ENCODE results near the gene BMF.

- TF ChIP-seq EZH2 (IDR thresholded peaks at IDR 0.05; ENCODE audit: low read length, missing control alignments): no peak
- TF ChIP-seq, protein P1, sequence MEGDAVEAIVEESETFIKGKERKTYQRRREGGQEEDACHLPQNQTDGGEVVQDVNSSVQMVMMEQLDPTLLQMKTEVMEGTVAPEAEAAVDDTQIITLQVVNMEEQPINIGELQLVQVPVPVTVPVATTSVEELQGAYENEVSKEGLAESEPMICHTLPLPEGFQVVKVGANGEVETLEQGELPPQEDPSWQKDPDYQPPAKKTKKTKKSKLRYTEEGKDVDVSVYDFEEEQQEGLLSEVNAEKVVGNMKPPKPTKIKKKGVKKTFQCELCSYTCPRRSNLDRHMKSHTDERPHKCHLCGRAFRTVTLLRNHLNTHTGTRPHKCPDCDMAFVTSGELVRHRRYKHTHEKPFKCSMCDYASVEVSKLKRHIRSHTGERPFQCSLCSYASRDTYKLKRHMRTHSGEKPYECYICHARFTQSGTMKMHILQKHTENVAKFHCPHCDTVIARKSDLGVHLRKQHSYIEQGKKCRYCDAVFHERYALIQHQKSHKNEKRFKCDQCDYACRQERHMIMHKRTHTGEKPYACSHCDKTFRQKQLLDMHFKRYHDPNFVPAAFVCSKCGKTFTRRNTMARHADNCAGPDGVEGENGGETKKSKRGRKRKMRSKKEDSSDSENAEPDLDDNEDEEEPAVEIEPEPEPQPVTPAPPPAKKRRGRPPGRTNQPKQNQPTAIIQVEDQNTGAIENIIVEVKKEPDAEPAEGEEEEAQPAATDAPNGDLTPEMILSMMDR (conservative IDR thresholded peaks at IDR 0.05 in 1 of 2, IDR thresholded peaks at IDR 0.05 in 1 of 2; ENCODE audit: low read depth in 1 of 2, low read length in 2 of 2): no peak
These were observed 69.8 kb downstream of the BMF start, which contains the start of gene SRP14 for GRCh38 chr15:40038638-40039543.

Data from fibroblast of lung (primary cell).